Parathyroid adenoma (tissue), 2 donors: ENCODE data around the gene SMARCD1.

ENCODE experiments used
- H2AFZ ChIP-seq: fragments of 300-600 bp; sonication (generic); one replicate; pipeline ENCODE4 v1.7.0; 2017; ENCODE audit warnings: antibody characterized with exemption, mild to moderate bottlenecking
- H3K27ac ChIP-seq: fragments of 300-600 bp; sonication (generic); one replicate; pipeline ENCODE4 v1.7.0; 2017
- H3K27me3 ChIP-seq: fragments of 300-600 bp; sonication (generic); one replicate; pipeline ENCODE4 v1.7.0; 2017; ENCODE audit warnings: low read length; ENCODE audit not compliant: control insufficient read depth, insufficient read depth
- H3K36me3 ChIP-seq: fragments of 300-600 bp; sonication (generic); one replicate; pipeline ENCODE4 v1.7.0; 2017; ENCODE audit warnings: low read length; ENCODE audit not compliant: control insufficient read depth, insufficient read depth
- H3K4me1 ChIP-seq: fragments of 300-600 bp; sonication (generic); one replicate; pipeline ENCODE4 v1.7.0; 2017; ENCODE audit warnings: control low read depth
- H3K4me2 ChIP-seq: fragments of 300-600 bp; sonication (generic); one replicate; pipeline ENCODE4 v1.7.0; 2017; ENCODE audit warnings: low read length
- H3K4me3 ChIP-seq: fragments of 300-600 bp; sonication (generic); one replicate; pipeline ENCODE4 v1.7.0; 2017; ENCODE audit warnings: low read depth, low read length
- H3K79me2 ChIP-seq: fragments of 300-600 bp; sonication (generic); one replicate; pipeline ENCODE4 v1.7.0; 2017; ENCODE audit warnings: control low read depth
- H3K9ac ChIP-seq: fragments of 300-600 bp; sonication (generic); one replicate; pipeline ENCODE4 v1.7.0; 2017; ENCODE audit warnings: mild to moderate bottlenecking
- H3K9me3 ChIP-seq: fragments of 300-600 bp; sonication (generic); one replicate; pipeline ENCODE4 v1.7.0; 2017; ENCODE audit warnings: low read length; ENCODE audit not compliant: control insufficient read depth
- TF ChIP-seq, protein P1 (sequence below): fragments of 300-600 bp; sonication (generic); IDR thresholded peaks from one replicate; pipeline ENCODE4 v1.7.0; 2017; ENCODE audit warnings: antibody characterized with exemption, mild to moderate bottlenecking
- donor health status: primary hyperparathyroidism.

SMARCD1 gene

DNA sequence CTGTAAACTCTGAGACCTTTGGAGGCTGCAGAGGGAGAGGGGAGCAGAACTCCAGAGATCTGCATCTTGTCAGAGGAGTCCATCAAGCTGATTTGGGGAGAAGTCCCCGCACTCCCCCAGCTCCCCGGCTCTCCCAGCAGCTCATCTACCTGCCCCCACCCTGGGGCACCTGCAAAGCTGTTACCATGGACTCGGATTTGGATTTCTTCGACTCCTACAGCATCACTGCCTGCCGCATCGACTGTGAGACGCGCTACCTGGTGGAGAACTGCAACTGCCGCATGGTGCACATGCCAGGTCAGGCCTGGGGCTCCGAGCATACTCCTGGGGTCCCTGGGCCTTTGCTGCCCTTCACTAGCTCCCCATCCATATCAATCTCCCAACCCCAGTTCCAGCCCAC is 6.9 kb upstream of the SMARCD1 start:
- no peak overlapping the region for H3K4me2 ChIP-seq
- H3K27me3 ChIP-seq: no peaks in the 10 kb centered on the region
- H3K9ac ChIP-seq: no peak overlapping the region
- H3K4me1 ChIP-seq: peaks cover 6% of the 10 kb centered on the region
- no peaks in the 10 kb centered on the region for H3K79me2 ChIP-seq
- no peaks in the 10 kb centered on the region for H3K9me3 ChIP-seq
- no peak overlapping the region for H3K27ac ChIP-seq
- TF ChIP-seq, protein P1, sequence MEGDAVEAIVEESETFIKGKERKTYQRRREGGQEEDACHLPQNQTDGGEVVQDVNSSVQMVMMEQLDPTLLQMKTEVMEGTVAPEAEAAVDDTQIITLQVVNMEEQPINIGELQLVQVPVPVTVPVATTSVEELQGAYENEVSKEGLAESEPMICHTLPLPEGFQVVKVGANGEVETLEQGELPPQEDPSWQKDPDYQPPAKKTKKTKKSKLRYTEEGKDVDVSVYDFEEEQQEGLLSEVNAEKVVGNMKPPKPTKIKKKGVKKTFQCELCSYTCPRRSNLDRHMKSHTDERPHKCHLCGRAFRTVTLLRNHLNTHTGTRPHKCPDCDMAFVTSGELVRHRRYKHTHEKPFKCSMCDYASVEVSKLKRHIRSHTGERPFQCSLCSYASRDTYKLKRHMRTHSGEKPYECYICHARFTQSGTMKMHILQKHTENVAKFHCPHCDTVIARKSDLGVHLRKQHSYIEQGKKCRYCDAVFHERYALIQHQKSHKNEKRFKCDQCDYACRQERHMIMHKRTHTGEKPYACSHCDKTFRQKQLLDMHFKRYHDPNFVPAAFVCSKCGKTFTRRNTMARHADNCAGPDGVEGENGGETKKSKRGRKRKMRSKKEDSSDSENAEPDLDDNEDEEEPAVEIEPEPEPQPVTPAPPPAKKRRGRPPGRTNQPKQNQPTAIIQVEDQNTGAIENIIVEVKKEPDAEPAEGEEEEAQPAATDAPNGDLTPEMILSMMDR: no peak
- no peak overlapping the region for H3K4me3 ChIP-seq
- H2AFZ ChIP-seq: no peak overlapping the region
- H3K36me3 ChIP-seq: no peaks in the 10 kb centered on the region

DNA sequence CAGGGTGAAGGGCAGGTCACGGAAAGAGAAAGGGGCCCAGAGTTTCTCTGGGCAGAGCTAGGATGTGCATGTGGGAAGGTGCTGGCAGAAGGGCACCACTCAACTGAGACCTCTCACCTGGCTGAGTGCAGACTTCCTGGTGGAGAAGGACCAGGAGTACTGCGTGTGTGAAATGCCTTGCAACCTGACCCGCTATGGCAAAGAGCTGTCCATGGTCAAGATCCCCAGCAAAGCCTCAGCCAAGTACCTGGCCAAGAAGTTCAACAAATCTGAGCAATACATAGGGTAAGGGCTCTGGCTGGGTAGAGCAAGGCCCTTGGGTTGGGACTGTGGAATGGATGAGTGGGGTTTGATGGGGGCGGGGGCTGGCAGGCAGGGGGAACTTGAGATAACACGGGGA is 5.4 kb upstream of the SMARCD1 start:
- Histone ChIP-seq H3K9ac (no peak overlapping the region), H3K27me3 (no peaks in the 10 kb centered on the region), H3K36me3 (no peaks in the 10 kb centered on the region), H3K27ac (no peak overlapping the region), H3K4me3 (no peak overlapping the region), H3K4me1 (peaks cover 6% of the 10 kb centered on the region), H3K9me3 (no peaks in the 10 kb centered on the region), H3K4me2 (no peak overlapping the region), H2AFZ (no peak overlapping the region), H3K79me2 (no peaks in the 10 kb centered on the region)
- TF ChIP-seq, protein P1: no peak

DNA sequence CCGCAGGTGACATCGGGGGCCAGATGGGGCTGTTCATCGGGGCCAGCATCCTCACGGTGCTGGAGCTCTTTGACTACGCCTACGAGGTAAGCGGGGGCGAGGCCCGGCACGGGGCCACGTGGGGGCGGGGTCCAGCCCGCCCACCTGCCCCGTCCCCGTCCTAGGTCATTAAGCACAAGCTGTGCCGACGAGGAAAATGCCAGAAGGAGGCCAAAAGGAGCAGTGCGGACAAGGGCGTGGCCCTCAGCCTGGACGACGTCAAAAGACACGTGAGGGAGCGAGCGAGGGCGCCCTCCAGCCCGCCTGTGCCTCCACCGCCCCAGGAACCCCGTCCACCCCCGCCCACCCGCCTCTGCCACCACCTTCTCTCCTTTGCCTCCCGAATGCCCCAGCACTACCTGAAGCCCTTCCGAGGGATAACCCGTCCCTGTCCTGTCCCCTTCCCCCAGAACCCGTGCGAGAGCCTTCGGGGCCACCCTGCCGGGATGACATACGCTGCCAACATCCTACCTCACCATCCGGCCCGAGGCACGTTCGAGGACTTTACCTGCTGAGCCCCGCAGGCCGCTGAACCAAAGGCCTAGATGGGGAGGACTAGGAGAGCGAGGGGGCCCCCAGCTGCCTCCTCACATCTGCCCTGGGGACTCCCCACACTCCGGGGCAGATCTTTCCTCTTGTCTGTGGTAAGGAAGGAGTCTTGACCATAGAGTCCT is 3.9 kb upstream of the SMARCD1 start:
- no peak overlapping the region for H3K9ac ChIP-seq

DNA sequence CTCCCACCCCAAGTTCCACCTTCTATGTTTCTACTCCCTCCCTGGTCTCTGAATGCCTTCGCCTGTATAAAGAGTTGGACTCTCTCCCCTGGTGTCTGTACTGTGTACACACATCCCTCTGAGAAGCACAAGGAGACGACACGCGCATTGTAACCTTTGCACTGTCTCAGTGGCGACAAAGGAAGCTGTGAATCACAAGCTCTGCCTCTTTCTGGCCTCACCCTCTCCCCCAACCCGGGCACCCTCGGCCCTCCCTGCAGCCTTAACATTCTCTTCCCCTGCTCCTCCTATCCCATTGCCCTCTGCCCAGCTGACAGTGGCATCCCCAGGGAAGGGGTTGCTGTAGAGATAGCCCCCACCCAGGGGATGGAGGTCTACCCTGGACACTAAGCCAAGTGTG is 2.5 kb upstream of the SMARCD1 start:
- Histone ChIP-seq H3K27me3 (no peaks in the 10 kb centered on the region), H3K9ac (no peak overlapping the region)

More for the DNA sequence above, 3.9 kb upstream of the SMARCD1 start:
- Histone ChIP-seq H3K36me3 (no peaks in the 10 kb centered on the region), H3K79me2 (no peaks in the 10 kb centered on the region), H3K4me3 (no peak overlapping the region), H3K4me2 (no peak overlapping the region), H2AFZ (no peak overlapping the region), H3K27me3 (no peaks in the 10 kb centered on the region), H3K27ac (no peak overlapping the region), H3K4me1 (peaks cover 3% of the 10 kb centered on the region), H3K9me3 (no peaks in the 10 kb centered on the region)
- TF ChIP-seq, protein P1: no peak

More for the DNA sequence above, 2.5 kb upstream of the SMARCD1 start:
- peaks cover 2% of the 10 kb centered on the region for H3K79me2 ChIP-seq
- H3K4me1 ChIP-seq: peaks cover 11% of the 10 kb centered on the region
- H3K4me3 ChIP-seq: no peak overlapping the region
- TF ChIP-seq, protein P1: no peak
- no peaks in the 10 kb centered on the region for H3K36me3 ChIP-seq
- no peak overlapping the region for H3K27ac ChIP-seq
- no peak overlapping the region for H2AFZ ChIP-seq
- H3K4me2 ChIP-seq: no peak overlapping the region
- no peaks in the 10 kb centered on the region for H3K9me3 ChIP-seq
